Effector CD8-positive, alpha-beta T cell (primary cell): ENCODE results near the gene LRRC61.
A peak's percentile ranks its signal among the peaks of the same experiment; 100 is the strongest.

Source experiments
- DNase-seq: peaks from one replicate; lab custom pipeline; 2025; lab: John Stamatoyannopoulos, UW

Gene LRRC61

GRCh38 chr7:150371131-150371995 is 48.2 kb downstream of the LRRC61 start:
- no peak for DNase-seq

- no peak for DNase-seq
Measured at GRCh38 chr7:150371996-150372270, 48.8 kb downstream of the LRRC61 start.

GRCh38 chr7:150372271-150373048 is 49.3 kb downstream of the LRRC61 start:
- DNase-seq, result no peak

- DNase-seq, result no peak
Measured at GRCh38 chr7:150373049-150373801, 50.1 kb downstream of the LRRC61 start.

- DNase-seq, result no peak
Measured at GRCh38 chr7:150374026-150374425, 50.9 kb downstream of the LRRC61 start.

- DNase-seq, result no peak
Measured at GRCh38 chr7:150374472-150374871, 51.3 kb downstream of the LRRC61 start.

- no peak for DNase-seq
Measured at GRCh38 chr7:150375662-150376521, 52.7 kb downstream of the LRRC61 start.

- no peak for DNase-seq
Measured at GRCh38 chr7:150376560-150376959, 53.4 kb downstream of the LRRC61 start.

GRCh38 chr7:150377196-150377595 is 54.0 kb downstream of the LRRC61 start:
- no peak for DNase-seq

- no peak for DNase-seq
Measured at GRCh38 chr7:150377635-150378034, 54.5 kb downstream of the LRRC61 start.

GRCh38 chr7:150378115-150378852 is 55.1 kb downstream of the LRRC61 start:
- DNase-seq, result peak; percentile 20

- DNase-seq, result peak; percentile 87
Measured at GRCh38 chr7:150378853-150379440, 55.8 kb downstream of the LRRC61 start, which contains the start of gene ZNF775. ZNF775 (plus strand) TSS chr7:150379330; CDS start chr7:150388471, 9,141 bp downstream.

GRCh38 chr7:150379441-150380379 is 56.6 kb downstream of the LRRC61 start:
- no peak for DNase-seq

GRCh38 chr7:150380463-150380862 is 57.3 kb downstream of the LRRC61 start:
- DNase-seq, result no peak

- no peak for DNase-seq
Measured at GRCh38 chr7:150381096-150381495, 57.9 kb downstream of the LRRC61 start.

- no peak for DNase-seq
Measured at GRCh38 chr7:150381785-150382122, 58.6 kb downstream of the LRRC61 start.

- DNase-seq, result no peak
Measured at GRCh38 chr7:150382123-150382843, 59.1 kb downstream of the LRRC61 start.

- no peak for DNase-seq
Measured at GRCh38 chr7:150382844-150383225, 59.7 kb downstream of the LRRC61 start.
